ENCODE measurements around the gene MED25. TPM values are rescaled to one million over a fixed set of nuclear protein-coding genes. Genes with fewer than 3 reads are reported as not detected.

Gene MED25
- total and polyA plus RNA-seq, 9 of the 15 experiments (the other 6 are each of a cell fraction or from before 2014, with no cell fraction given), result 4.1 to 93.9 (median 19.3) TPM

DNA sequence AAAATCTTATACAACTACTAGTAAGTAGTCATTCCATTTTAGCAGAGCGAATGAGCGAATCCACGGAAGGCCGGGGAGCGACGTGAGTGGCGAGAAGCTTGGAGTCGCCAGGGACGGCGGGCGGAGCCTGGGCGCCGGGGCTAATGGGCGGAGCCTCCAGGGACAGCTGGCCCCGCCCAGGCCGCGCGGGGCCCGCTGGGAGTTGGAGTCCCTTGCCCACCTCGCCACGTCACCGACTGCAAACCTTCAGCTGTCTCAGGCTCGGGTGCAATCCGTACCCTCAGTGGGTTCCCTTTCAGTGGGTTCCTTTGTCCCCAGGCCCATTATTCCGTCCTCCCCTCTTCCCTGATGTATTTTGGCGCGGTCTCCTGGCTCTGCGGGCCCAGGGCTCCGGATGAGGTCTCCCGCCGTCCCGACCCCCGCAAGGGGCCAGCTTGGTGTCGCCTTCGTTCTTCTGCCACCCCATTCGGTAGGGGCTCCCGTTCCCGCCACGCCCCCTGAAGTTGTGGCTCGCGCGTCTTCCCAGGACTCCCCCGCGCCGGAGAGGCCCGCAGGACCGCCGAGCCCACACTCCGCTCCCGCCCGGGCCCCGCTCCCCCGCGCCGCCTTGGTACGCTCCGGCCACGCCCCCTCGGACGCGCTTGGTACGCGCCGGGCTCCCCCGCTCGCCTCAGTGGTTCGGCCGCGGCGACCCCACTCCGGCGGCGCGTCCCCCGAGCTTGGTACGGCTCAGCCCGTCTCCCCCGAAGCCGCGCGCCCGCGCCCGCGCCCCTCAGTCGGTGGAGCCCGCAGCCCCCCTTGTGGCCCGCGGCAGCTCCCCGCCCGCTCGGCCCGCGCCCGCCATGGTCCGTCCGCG is 32.6 kb downstream of the MED25 start, which contains the start of gene PTOV1 (continued):
- TF ChIP-seq, protein P1, sequence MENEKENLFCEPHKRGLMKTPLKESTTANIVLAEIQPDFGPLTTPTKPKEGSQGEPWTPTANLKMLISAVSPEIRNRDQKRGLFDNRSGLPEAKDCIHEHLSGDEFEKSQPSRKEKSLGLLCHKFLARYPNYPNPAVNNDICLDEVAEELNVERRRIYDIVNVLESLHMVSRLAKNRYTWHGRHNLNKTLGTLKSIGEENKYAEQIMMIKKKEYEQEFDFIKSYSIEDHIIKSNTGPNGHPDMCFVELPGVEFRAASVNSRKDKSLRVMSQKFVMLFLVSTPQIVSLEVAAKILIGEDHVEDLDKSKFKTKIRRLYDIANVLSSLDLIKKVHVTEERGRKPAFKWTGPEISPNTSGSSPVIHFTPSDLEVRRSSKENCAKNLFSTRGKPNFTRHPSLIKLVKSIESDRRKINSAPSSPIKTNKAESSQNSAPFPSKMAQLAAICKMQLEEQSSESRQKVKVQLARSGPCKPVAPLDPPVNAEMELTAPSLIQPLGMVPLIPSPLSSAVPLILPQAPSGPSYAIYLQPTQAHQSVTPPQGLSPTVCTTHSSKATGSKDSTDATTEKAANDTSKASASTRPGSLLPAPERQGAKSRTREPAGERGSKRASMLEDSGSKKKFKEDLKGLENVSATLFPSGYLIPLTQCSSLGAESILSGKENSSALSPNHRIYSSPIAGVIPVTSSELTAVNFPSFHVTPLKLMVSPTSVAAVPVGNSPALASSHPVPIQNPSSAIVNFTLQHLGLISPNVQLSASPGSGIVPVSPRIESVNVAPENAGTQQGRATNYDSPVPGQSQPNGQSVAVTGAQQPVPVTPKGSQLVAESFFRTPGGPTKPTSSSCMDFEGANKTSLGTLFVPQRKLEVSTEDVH (IDR thresholded peaks at IDR 0.05; ENCODE audit: low read depth, partially characterized antibody), result peak; percentile 79
- TF ChIP-seq ZNF586 (CRISPR knock-in tag; conservative IDR thresholded peaks at IDR 0.05), result no peak
- TF ChIP-seq, protein P2, sequence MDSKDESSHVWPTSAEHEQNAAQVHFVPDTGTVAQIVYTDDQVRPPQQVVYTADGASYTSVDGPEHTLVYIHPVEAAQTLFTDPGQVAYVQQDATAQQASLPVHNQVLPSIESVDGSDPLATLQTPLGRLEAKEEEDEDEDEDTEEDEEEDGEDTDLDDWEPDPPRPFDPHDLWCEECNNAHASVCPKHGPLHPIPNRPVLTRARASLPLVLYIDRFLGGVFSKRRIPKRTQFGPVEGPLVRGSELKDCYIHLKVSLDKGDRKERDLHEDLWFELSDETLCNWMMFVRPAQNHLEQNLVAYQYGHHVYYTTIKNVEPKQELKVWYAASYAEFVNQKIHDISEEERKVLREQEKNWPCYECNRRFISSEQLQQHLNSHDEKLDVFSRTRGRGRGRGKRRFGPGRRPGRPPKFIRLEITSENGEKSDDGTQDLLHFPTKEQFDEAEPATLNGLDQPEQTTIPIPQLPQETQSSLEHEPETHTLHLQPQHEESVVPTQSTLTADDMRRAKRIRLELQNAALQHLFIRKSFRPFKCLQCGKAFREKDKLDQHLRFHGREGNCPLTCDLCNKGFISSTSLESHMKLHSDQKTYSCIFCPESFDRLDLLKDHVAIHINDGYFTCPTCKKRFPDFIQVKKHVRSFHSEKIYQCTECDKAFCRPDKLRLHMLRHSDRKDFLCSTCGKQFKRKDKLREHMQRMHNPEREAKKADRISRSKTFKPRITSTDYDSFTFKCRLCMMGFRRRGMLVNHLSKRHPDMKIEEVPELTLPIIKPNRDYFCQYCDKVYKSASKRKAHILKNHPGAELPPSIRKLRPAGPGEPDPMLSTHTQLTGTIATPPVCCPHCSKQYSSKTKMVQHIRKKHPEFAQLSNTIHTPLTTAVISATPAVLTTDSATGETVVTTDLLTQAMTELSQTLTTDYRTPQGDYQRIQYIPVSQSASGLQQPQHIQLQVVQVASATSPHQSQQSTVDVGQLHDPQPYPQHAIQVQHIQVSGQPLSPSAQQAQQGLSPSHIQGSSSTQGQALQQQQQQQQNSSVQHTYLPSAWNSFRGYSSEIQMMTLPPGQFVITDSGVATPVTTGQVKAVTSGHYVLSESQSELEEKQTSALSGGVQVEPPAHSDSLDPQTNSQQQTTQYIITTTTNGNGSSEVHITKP (IDR thresholded peaks at IDR 0.05; ENCODE audit: partially characterized antibody), result peak; percentile 99
- peak; percentile 47; the same call in 1 of the 2 replicates for TF ChIP-seq SMARCE1 (IDR thresholded peaks at IDR 0.05)
- no peak for TF ChIP-seq ARHGAP35 (IDR thresholded peaks at IDR 0.05; ENCODE audit: partially characterized antibody)
- TF ChIP-seq, protein P3, sequence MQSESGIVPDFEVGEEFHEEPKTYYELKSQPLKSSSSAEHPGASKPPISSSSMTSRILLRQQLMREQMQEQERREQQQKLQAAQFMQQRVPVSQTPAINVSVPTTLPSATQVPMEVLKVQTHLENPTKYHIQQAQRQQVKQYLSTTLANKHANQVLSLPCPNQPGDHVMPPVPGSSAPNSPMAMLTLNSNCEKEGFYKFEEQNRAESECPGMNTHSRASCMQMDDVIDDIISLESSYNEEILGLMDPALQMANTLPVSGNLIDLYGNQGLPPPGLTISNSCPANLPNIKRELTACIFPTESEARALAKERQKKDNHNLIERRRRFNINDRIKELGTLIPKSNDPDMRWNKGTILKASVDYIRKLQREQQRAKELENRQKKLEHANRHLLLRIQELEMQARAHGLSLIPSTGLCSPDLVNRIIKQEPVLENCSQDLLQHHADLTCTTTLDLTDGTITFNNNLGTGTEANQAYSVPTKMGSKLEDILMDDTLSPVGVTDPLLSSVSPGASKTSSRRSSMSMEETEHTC (IDR thresholded peaks at IDR 0.05), result no peak
- no peak for TF ChIP-seq MCM3 (IDR thresholded peaks at IDR 0.05)
- peak; percentile 91 for TF ChIP-seq ATF1 (CRISPR knock-in tag; IDR thresholded peaks at IDR 0.05)
- peak; percentile 97 for TF ChIP-seq ATF1 (tag; IDR thresholded peaks at IDR 0.05)
- no peak for TF ChIP-seq MYBL2 (IDR thresholded peaks at IDR 0.05; ENCODE audit: low read depth)
- no peak for TF ChIP-seq MYBL2 (CRISPR knock-in tag; IDR thresholded peaks at IDR 0.05; ENCODE audit: borderline replicate concordance)
- TF ChIP-seq, protein P4, sequence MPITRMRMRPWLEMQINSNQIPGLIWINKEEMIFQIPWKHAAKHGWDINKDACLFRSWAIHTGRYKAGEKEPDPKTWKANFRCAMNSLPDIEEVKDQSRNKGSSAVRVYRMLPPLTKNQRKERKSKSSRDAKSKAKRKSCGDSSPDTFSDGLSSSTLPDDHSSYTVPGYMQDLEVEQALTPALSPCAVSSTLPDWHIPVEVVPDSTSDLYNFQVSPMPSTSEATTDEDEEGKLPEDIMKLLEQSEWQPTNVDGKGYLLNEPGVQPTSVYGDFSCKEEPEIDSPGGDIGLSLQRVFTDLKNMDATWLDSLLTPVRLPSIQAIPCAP (CRISPR knock-in tag; IDR thresholded peaks at IDR 0.05; ENCODE audit: borderline replicate concordance), result no peak
- no peak for TF ChIP-seq HSF4 (CRISPR knock-in tag; IDR thresholded peaks at IDR 0.05; ENCODE audit: borderline replicate concordance)
- TF ChIP-seq MEIS2 (IDR thresholded peaks at IDR 0.05; ENCODE audit: partially characterized antibody), result peak; percentile 15
- TF ChIP-seq ZC3H11A (IDR thresholded peaks at IDR 0.05; ENCODE audit: low read depth, low read length), result no peak
- no peak for TF ChIP-seq PYGO2 (tag; IDR thresholded peaks at IDR 0.05)
- TF ChIP-seq, protein P5, sequence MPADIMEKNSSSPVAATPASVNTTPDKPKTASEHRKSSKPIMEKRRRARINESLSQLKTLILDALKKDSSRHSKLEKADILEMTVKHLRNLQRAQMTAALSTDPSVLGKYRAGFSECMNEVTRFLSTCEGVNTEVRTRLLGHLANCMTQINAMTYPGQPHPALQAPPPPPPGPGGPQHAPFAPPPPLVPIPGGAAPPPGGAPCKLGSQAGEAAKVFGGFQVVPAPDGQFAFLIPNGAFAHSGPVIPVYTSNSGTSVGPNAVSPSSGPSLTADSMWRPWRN (IDR thresholded peaks at IDR 0.05; ENCODE audit: low read depth), result peak; percentile 58; the same call in 1 of the 2 replicates
- peak; percentile 95 for TF ChIP-seq JUND (IDR thresholded peaks at IDR 0.05; ENCODE audit: borderline replicate concordance, low read depth, low read length)
- TF ChIP-seq JUND (tag; IDR thresholded peaks at IDR 0.05; ENCODE audit: borderline replicate concordance, low read depth, low read length), result peak; percentile 15; the same call in 1 of the 3 replicates

Data from K562 (cell line).